ENCODE data around the gene SELPLG.

Gene SELPLG

DNA sequence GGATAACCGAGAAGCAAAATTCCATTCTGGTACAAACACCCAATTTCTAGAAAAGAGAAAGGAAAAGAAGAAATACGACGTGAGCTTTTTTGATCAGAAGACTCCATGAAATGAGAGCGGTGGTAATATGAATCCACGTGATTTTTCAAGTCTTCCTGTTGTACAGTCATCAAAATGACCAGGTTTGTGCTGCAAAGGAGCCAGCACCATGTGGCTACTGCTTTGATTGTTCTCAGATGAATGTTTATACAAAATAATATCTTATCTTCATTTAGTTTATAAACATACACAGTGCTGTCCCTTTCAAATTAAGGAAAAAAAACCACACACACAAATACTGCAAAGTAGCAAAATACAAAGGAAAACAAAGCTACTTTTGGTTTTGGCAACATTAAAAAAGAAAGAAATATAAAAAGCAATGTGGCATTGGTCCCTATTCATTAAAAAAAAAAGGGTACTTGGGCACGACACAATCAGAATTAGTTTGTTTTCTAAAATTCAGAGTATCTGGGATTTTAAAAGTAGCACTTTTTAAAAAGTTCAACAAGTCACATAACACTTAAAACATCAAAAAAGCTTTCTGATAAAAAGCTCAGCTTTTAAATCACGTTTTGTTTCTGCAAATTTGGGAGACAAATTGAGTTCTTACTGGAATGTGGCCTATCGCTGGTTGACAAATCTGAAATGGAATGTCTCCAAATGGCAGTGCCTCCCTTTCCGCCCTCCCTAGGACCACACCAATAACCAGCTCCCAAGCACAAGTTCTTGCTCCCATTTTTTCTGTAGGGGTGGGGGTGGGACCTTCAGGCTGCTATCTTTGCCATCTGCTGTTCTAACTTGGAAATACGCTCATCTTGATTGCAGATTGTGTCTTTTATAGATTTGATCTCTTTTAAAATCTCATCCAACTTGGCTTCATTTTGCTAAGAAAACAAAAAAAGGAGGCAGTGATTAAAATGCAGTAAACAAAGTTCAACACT lies 13.2 kb upstream of the SELPLG start:
- Histone ChIP-seq H3K36me3 (ENCODE audit: control insufficient read depth in 1 of 2, insufficient read depth in 2 of 2, low read length in 2 of 2) (peaks cover 31 to 63% of the 10 kb centered on the region in 2 donors), H3K27ac (ENCODE audit: low read depth, low read length) (no peak overlapping the region), H3K9ac (ENCODE audit: low read depth in 1 of 2, low read length in 2 of 2) (no peak overlapping the region), H3K4me3 (ENCODE audit: low read depth in 1 of 2, low read length in 2 of 2) (no peak overlapping the region), H3K27me3 (ENCODE audit: control insufficient read depth in 1 of 2, insufficient read depth in 2 of 2, low read length in 2 of 2) (no peaks in the 10 kb centered on the region), H3K9me3 (ENCODE audit: control insufficient read depth in 1 of 2, low read length in 2 of 2) (no peaks in the 10 kb centered on the region), H3K4me1 (ENCODE audit: control insufficient read depth in 1 of 2, insufficient read depth in 2 of 2, low read length in 2 of 2) (peaks cover 3 to 10% of the 10 kb centered on the region in 2 donors)

DNA sequence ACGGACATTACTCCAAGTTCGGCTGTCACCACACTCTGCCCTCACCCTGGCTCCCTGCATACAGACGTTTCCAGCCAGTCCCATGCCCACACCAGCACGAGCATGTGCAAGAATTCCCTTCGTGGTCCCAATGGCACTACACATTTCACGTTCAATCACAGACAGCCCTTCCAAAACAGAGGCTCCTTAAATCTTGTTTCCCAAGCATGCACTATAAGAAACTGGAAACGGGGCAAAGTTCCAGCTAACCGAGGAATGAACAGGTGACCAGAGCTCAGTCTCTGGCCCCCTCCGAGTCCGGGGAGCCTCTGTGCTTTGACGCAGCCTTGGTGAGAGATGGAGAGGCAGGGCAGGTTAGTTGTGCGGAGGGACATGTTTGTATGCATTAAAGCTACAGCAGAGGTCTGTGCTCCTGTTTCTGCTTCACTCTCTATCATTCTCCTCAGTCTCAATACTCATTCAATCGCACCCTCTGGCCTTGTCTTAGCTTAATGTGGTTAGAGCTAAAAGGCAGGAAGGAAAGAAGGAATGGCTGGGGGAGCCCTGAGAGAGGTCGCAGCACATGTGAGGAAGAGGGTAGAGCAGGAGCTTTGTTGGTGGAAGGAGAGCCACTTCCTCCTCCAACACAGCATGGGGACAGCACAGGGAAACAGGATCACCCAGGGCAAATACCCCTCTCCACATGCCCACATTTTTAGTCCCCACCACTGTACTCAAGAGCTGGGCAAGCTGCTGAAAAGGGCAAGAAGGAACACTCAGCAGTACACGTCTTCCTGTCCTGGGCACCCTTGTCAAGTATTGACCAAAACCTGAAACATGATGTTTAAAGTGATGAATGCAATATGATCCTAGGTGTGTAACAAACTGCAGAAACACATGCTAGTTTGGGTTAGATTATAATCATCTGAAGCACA lies 12.2 kb upstream of the SELPLG start:
- H3K27ac ChIP-seq (ENCODE audit: low read depth, low read length): no peak overlapping the region
- H3K36me3 ChIP-seq (ENCODE audit: control insufficient read depth in 1 of 2, insufficient read depth in 2 of 2, low read length in 2 of 2): peaks cover 26 to 55% of the 10 kb centered on the region in 2 donors
- no peak overlapping the region for H3K4me3 ChIP-seq (ENCODE audit: low read depth in 1 of 2, low read length in 2 of 2)
- no peaks in the 10 kb centered on the region for H3K9me3 ChIP-seq (ENCODE audit: control insufficient read depth in 1 of 2, low read length in 2 of 2)
- no peaks in the 10 kb centered on the region for H3K27me3 ChIP-seq (ENCODE audit: control insufficient read depth in 1 of 2, insufficient read depth in 2 of 2, low read length in 2 of 2)
- H3K9ac ChIP-seq (ENCODE audit: low read depth in 1 of 2, low read length in 2 of 2): no peak overlapping the region
- peaks cover 3 to 18% of the 10 kb centered on the region in 2 donors for H3K4me1 ChIP-seq (ENCODE audit: control insufficient read depth in 1 of 2, insufficient read depth in 2 of 2, low read length in 2 of 2)

DNA sequence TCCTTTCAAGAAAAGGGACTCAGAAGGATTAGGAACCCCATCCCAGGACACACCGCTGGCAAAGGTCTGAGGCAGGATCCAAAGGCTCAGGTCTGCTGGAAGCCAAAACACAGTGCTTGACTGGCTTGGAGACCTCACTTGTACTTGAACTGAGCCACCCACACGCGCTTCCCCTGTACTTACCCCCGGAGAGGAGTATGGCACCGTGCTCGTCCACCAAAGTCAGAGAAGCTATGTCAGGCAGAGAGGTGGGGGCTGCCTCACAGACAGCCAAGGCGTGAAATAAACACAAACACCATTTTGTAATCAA lies 11.1 kb upstream of the SELPLG start:
- no peak overlapping the region for H3K4me3 ChIP-seq (ENCODE audit: low read depth in 1 of 2, low read length in 2 of 2)
- H3K27me3 ChIP-seq (ENCODE audit: control insufficient read depth in 1 of 2, insufficient read depth in 2 of 2, low read length in 2 of 2): no peaks in the 10 kb centered on the region
- no peaks in the 10 kb centered on the region for H3K9me3 ChIP-seq (ENCODE audit: control insufficient read depth in 1 of 2, low read length in 2 of 2)
- H3K9ac ChIP-seq (ENCODE audit: low read depth in 1 of 2, low read length in 2 of 2): no peak overlapping the region
- peaks cover 25 to 44% of the 10 kb centered on the region in 2 donors for H3K36me3 ChIP-seq (ENCODE audit: control insufficient read depth in 1 of 2, insufficient read depth in 2 of 2, low read length in 2 of 2)
- no peak overlapping the region for H3K27ac ChIP-seq (ENCODE audit: low read depth, low read length)
- peaks cover 3 to 18% of the 10 kb centered on the region in 2 donors for H3K4me1 ChIP-seq (ENCODE audit: control insufficient read depth in 1 of 2, insufficient read depth in 2 of 2, low read length in 2 of 2)

DNA sequence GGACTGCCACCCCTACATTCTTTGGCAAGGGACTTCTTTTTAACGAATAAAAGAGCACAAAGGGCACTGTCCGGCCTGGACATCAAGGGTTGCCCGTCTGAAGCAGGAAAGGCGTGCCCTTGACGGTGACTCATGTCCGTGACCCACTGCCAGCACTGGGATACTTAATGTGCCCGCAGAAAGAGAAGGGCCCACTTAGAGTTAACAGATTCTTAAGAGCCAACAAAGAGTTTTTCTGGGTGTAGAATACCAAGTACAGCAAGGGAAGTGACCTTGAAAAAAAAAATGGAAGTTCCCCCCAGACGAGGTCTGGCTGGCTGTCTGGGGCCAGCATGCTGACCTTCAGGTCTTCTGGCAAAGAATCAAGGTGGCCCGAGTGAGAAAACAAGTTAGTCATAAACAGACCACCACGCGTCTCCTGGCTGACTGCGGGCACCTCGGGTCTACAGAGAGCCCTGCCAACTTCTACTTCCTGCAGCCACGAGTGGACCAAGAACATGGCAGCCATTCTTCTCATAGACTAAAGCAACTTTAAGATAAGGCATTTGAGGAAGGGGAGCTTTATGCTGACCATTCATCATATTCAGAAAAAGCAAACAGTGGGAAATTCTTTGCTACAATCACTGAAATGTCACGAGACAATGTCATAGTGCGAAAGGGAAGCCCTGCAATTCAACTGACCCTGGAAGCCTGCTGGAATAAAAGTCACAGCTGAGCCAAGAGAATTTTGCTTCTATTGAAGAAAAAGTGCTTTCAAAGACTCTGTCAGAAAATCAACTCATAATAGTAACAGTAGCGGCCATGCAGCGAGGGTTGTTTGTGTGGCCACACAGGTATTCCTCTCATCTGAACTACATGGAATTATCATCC lies 10.5 kb upstream of the SELPLG start:
- Histone ChIP-seq H3K9me3 (ENCODE audit: control insufficient read depth in 1 of 2, low read length in 2 of 2) (no peaks in the 10 kb centered on the region), H3K27me3 (ENCODE audit: control insufficient read depth in 1 of 2, insufficient read depth in 2 of 2, low read length in 2 of 2) (no peaks in the 10 kb centered on the region), H3K27ac (ENCODE audit: low read depth, low read length) (no peak overlapping the region), H3K9ac (ENCODE audit: low read depth in 1 of 2, low read length in 2 of 2) (no peak overlapping the region), H3K36me3 (ENCODE audit: control insufficient read depth in 1 of 2, insufficient read depth in 2 of 2, low read length in 2 of 2) (peaks cover 22 to 38% of the 10 kb centered on the region in 2 donors), H3K4me3 (ENCODE audit: low read depth in 1 of 2, low read length in 2 of 2) (no peak overlapping the region), H3K4me1 (ENCODE audit: control insufficient read depth in 1 of 2, insufficient read depth in 2 of 2, low read length in 2 of 2) (peaks cover 3 to 18% of the 10 kb centered on the region in 2 donors)

DNA sequence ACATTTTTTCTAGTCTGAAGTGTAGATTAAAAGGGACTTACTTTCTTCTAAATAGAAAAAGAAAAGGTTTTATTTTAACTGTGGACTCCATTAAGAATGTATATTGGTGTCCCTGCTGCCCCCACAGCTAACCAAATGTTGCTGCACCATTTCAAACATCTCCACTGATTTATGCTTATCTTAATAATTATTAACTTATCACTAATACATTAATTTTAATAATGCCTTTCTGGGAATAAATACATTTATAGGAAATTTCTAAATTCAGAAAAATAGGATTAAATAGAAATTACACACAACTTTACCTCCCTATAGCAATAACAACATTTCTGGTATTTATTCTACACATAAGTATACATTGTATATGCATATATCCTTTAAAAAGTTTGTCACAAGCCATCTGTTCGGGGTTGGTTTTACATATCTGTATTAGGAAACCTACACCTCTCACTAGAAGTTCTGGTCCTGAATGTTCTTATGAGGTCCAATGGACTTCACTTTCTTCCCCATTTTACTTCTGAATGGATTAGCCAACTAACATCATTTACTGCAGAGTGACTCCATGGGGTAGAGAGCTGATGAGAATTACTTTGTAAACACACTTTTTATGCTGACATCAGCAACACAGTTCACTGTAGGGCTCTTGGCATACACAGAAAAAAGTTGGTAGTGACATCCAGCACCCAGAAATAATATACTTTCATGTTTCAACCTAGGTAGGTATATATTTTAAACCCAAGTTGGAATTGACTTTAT lies 9.4 kb upstream of the SELPLG start:
- peaks cover 3 to 18% of the 10 kb centered on the region in 2 donors for H3K4me1 ChIP-seq (ENCODE audit: control insufficient read depth in 1 of 2, insufficient read depth in 2 of 2, low read length in 2 of 2)
- H3K36me3 ChIP-seq (ENCODE audit: control insufficient read depth in 1 of 2, insufficient read depth in 2 of 2, low read length in 2 of 2): peaks cover 16 to 27% of the 10 kb centered on the region in 2 donors
- H3K27me3 ChIP-seq (ENCODE audit: control insufficient read depth in 1 of 2, insufficient read depth in 2 of 2, low read length in 2 of 2): no peaks in the 10 kb centered on the region
- H3K9ac ChIP-seq (ENCODE audit: low read depth in 1 of 2, low read length in 2 of 2): no peak overlapping the region
- no peak overlapping the region for H3K4me3 ChIP-seq (ENCODE audit: low read depth in 1 of 2, low read length in 2 of 2)
- no peaks in the 10 kb centered on the region for H3K9me3 ChIP-seq (ENCODE audit: control insufficient read depth in 1 of 2, low read length in 2 of 2)
- no peak overlapping the region for H3K27ac ChIP-seq (ENCODE audit: low read depth, low read length)

DNA sequence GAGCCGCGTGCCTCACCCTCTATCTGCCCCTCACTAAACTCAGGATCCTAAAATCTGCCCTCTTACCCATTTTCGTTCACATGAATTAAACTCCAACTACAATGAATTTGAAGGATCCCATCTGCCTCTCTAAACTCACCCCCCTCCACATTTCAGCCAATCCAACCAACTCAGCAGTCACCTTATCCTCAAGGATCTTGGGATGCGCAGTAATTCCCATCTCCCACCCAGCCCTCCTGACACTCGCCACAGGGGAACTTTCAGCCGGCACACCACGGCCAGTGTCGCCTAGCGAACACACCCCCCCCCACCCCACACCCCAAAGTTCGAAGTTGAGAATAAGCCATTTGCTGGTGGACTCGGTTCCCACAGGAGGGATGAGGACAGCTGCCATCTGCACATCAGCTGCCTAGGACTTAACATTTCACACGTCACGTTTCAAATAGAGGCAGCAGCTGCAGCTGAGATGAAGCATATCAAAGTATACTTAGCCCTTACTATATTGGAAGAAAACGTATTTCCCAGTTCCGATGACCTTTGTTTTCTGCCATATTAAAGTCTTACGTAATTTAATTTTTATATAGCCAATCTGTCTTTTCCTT lies 8.7 kb upstream of the SELPLG start:
- Histone ChIP-seq H3K4me1 (ENCODE audit: control insufficient read depth in 1 of 2, insufficient read depth in 2 of 2, low read length in 2 of 2) (peaks cover 3 to 18% of the 10 kb centered on the region in 2 donors), H3K9ac (ENCODE audit: low read depth in 1 of 2, low read length in 2 of 2) (no peak overlapping the region), H3K27me3 (ENCODE audit: control insufficient read depth in 1 of 2, insufficient read depth in 2 of 2, low read length in 2 of 2) (no peaks in the 10 kb centered on the region), H3K27ac (ENCODE audit: low read depth, low read length) (no peak overlapping the region), H3K36me3 (ENCODE audit: control insufficient read depth in 1 of 2, insufficient read depth in 2 of 2, low read length in 2 of 2) (peaks cover 10 to 20% of the 10 kb centered on the region in 2 donors), H3K9me3 (ENCODE audit: control insufficient read depth in 1 of 2, low read length in 2 of 2) (no peaks in the 10 kb centered on the region), H3K4me3 (ENCODE audit: low read depth in 1 of 2, low read length in 2 of 2) (no peak overlapping the region)

DNA sequence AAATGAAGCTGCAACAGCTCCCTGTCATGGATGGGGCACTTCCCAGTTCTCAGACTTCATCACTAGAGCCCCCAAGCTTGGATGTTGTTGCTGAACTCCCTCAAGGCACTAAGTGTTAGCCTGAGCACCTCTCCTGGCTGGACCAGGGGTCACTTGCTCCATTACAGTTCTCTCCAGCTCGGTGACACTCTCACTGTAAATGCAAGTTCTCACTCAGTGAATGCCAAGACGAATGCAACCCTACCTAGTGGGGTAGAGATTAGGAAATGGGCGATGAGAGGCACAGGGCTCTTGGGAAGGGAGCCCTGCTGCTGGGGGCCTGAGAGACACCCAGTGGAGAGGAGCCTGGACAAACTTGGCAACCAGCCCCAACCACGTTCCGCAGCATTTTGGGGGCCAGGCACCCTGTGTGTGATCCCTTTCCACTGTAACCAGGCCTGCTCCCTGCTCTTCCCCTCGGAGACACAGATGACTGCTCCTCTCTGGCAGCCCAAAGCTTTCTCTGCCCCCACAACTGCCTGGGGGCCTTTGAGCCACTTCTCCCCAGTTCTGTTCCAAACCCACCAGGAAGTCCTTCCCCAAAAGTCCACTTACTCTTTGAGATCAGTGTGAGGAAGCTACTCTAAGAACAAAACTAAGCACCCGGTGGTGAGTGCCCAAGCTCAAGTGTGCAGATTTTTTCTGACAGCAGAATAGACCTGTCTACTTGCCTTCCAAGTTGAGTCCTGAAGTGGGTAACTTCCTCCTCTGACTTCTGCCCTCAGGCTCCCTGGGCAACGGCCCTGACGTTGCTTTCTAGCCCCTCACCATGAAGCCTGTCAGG lies 8.0 kb upstream of the SELPLG start:
- H3K27me3 ChIP-seq (ENCODE audit: control insufficient read depth in 1 of 2, insufficient read depth in 2 of 2, low read length in 2 of 2): no peaks in the 10 kb centered on the region
- no peak overlapping the region for H3K9ac ChIP-seq (ENCODE audit: low read depth in 1 of 2, low read length in 2 of 2)
- no peak overlapping the region for H3K4me3 ChIP-seq (ENCODE audit: low read depth in 1 of 2, low read length in 2 of 2)
- H3K4me1 ChIP-seq (ENCODE audit: control insufficient read depth in 1 of 2, insufficient read depth in 2 of 2, low read length in 2 of 2): peaks cover 3 to 18% of the 10 kb centered on the region in 2 donors
- H3K27ac ChIP-seq (ENCODE audit: low read depth, low read length): no peak overlapping the region
- no peaks in the 10 kb centered on the region for H3K9me3 ChIP-seq (ENCODE audit: control insufficient read depth in 1 of 2, low read length in 2 of 2)
- H3K36me3 ChIP-seq (ENCODE audit: control insufficient read depth in 1 of 2, insufficient read depth in 2 of 2, low read length in 2 of 2): peaks cover 10 to 15% of the 10 kb centered on the region in 2 donors

DNA sequence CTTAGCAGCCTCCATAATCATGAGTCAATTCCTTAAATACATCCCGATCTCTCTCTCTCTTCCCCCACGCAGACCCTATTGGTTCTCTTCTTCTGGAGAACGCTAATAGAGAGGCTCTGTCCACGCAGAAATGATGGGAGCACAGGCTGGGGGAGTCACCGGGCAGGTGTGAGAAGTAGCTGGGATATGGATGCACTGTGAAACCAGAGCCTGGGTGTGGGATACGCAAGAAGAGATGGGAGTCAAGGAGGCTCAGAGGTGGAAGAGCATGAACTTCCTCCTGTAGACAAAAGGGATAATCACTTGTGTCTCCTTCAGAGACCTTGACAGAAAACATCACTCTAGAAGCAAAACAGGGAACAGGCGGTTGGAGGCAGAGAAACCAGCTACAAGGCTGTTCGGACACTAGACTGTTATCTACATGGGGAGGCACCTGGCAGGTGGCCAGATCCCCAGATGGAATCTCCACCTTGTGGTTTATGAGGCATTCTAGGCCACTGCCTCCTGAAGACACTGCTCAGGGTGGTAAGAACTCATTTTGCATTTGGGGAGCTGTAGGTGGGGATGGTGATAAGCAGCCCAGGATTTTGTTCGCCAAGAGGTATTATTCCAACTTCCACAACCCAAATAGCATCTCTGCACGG lies 7.2 kb upstream of the SELPLG start:
- H3K27ac ChIP-seq (ENCODE audit: low read depth, low read length): no peak overlapping the region
- no peaks in the 10 kb centered on the region for H3K9me3 ChIP-seq (ENCODE audit: control insufficient read depth in 1 of 2, low read length in 2 of 2)
- peaks cover 8 to 13% of the 10 kb centered on the region in 2 donors for H3K4me1 ChIP-seq (ENCODE audit: control insufficient read depth in 1 of 2, insufficient read depth in 2 of 2, low read length in 2 of 2)
- H3K4me3 ChIP-seq (ENCODE audit: low read depth in 1 of 2, low read length in 2 of 2): no peak overlapping the region
- peaks cover 4 to 8% of the 10 kb centered on the region in 2 donors for H3K36me3 ChIP-seq (ENCODE audit: control insufficient read depth in 1 of 2, insufficient read depth in 2 of 2, low read length in 2 of 2)
- H3K27me3 ChIP-seq (ENCODE audit: control insufficient read depth in 1 of 2, insufficient read depth in 2 of 2, low read length in 2 of 2): no peaks in the 10 kb centered on the region
- no peak overlapping the region for H3K9ac ChIP-seq (ENCODE audit: low read depth in 1 of 2, low read length in 2 of 2)

Data from duodenal mucosa (tissue), 2 donors.